ENCODE measurements around the gene ADGRG6.
"Not testable (repeated sequence)": the region's sequence is repeated elsewhere in the genome, so short reads cannot be mapped to it uniquely, and the experiment has no call there.

The ADGRG6 gene

DNA sequence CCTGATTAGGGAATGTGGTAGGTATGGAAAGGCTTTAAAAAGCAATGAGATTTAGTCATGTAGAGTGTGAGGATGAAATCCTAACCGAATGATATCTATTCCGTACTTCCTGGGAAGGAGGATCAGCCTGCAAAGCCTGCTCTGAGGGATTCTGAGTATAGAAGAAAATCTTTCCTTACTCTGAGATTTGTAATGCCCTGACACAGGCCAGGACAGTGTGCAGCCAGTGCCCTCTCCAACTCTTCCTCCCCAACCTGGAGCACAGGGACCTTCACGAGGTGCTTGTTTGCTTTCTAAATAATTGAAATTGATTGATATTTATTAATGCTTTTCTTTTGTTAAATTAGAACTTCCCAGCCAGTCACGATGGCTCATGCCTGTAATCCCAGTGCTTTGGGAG lies 131.6 kb downstream of the ADGRG6 start:
- no peaks in the 10 kb centered on the region for H3K9me3 ChIP-seq
- H3K27me3 ChIP-seq (ENCODE audit: low read depth) = 0 out of 2 replicates have a peak, but pooled peaks cover 2% of the 10 kb centered on the region
- DNase-seq (ENCODE audit: low spot score in 2 of 2) = no peak
- H3K4me3 ChIP-seq = no peak overlapping the region
- no peaks in the 10 kb centered on the region for H3K4me1 ChIP-seq
- in situ Hi-C loops (cut with MboI; ENCODE audit: low sequenced_read_pairs) = no loop called here
- no peaks in the 10 kb centered on the region for H3K36me3 ChIP-seq (replicated peaks)

DNA sequence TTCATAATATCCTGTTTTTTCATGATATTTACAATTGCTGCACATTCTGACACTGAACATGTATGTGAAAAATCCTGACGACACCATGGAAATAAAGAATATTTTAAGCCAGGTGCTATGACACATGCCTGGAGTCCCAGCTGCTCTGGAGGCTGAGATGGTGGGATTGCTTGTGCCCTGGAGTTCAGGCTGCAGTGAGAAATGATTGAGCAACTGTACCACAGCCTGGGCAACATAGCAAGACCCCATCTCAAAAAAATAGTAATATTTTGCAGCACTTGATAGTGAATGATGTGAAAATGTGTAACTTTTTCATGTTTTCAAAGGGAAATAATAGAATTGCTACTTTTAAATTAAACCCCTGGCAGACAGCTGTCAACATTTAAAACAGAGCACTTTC lies 137.1 kb downstream of the ADGRG6 start:
- Histone ChIP-seq H3K36me3 (replicated peaks) (no peaks in the 10 kb centered on the region), H3K9me3 (no peaks in the 10 kb centered on the region), H3K27me3 (ENCODE audit: low read depth) (no peaks in the 10 kb centered on the region), H3K4me3 (no peak overlapping the region), H3K4me1 (peaks cover 2% of the 10 kb centered on the region; the same call in 1 of the 2 replicates)
- in situ Hi-C loops (cut with MboI; ENCODE audit: low sequenced_read_pairs) = no loop called here
- DNase-seq (ENCODE audit: low spot score in 2 of 2) = no peak

DNA sequence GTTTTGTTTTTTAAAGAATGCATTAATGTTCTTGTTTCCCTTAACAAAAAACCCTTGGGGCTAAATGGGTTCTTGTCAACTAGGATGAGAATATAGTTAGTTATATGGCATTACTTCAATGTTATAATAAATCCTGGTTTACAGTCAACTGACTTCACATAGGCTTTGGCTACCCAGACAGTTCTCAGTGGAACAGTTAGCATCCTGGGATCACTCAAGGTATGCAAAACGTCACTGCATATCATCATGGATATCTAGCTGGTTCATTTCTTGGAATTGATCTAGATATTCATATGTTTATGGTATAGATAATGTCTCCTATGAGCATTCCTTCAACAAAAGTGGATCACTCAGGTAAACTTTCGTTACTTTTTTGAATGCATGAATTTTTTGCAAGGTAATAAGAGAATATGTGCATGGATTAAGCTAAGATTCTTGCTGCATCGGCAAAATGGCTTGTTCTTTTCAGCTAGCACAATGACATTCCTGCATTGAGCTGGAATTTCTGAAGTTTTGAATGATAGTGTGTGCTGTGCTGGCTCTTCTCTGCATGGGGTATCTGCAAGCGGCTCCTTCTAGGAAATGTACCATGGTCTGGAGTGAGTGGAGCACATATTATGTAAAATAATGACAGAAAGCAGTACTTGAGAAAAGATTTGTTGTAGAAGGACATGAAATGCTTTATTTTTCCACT lies 138.9 kb downstream of the ADGRG6 start:
- no peaks in the 10 kb centered on the region for H3K9me3 ChIP-seq
- peak; percentile 24 to 44 for DNase-seq (ENCODE audit: low spot score in 2 of 2)

DNA sequence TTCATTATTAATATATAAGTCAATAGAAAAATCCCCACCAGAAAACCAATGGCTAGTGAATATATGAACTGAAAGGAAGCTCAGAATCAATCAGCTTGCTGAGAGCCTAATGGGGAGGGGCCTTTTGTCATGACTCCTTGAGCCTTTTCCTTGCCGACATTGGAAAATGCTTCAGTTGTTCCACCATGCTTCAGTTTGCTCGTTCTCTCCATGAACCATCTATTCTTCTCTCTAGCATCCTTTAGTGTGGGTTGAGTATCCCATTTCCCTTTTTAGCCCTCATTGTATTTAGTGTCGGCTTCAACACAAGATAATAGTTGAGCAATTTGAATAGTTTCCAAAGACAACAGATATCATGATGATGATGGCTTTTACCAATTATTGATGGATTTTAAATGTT lies 139.9 kb downstream of the ADGRG6 start:
- no peak for DNase-seq (ENCODE audit: low spot score in 2 of 2)
- no peaks in the 10 kb centered on the region; the same call in 1 of the 2 replicates for H3K27me3 ChIP-seq (ENCODE audit: low read depth)
- H3K4me3 ChIP-seq = no peak overlapping the region
- H3K36me3 ChIP-seq (replicated peaks) = no peaks in the 10 kb centered on the region
- H3K4me1 ChIP-seq = peaks cover 19% of the 10 kb centered on the region
- no peaks in the 10 kb centered on the region for H3K9me3 ChIP-seq
- in situ Hi-C loops (cut with MboI; ENCODE audit: low sequenced_read_pairs) = no loop called here

More for the DNA sequence above, 138.9 kb downstream of the ADGRG6 start:
- in situ Hi-C loops (cut with MboI; ENCODE audit: low sequenced_read_pairs) = no loop called here
- H3K4me1 ChIP-seq = peaks cover 19% of the 10 kb centered on the region
- no peaks in the 10 kb centered on the region for H3K36me3 ChIP-seq (replicated peaks)
- H3K27me3 ChIP-seq (ENCODE audit: low read depth) = no peaks in the 10 kb centered on the region
- H3K4me3 ChIP-seq = no peak overlapping the region

DNA sequence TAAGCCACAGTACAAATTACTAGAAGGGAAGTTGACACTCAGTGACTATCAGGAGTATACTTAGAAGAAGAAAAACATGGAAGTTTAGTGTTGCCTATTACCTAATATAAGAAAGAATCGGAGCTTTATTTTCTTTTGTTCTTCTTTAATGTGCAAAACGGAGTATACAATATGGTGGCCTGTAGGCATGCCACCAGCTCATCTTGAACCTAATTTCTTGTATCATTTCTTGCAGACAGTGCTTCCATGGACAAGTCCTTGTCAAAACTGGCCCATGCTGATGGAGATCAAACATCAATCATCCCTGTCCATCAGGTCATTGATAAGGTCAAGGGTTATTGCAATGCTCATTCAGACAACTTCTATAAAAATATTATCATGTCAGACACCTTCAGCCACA lies 141.3 kb downstream of the ADGRG6 start:
- peaks cover 19% of the 10 kb centered on the region for H3K4me1 ChIP-seq
- H3K9me3 ChIP-seq = no peaks in the 10 kb centered on the region
- no peaks in the 10 kb centered on the region; the same call in 1 of the 2 replicates for H3K27me3 ChIP-seq (ENCODE audit: low read depth)
- no peaks in the 10 kb centered on the region for H3K36me3 ChIP-seq (replicated peaks)
- in situ Hi-C loops (cut with MboI; ENCODE audit: low sequenced_read_pairs) = no loop called here
- H3K4me3 ChIP-seq = no peak overlapping the region
- no peak for DNase-seq (ENCODE audit: low spot score in 2 of 2)

DNA sequence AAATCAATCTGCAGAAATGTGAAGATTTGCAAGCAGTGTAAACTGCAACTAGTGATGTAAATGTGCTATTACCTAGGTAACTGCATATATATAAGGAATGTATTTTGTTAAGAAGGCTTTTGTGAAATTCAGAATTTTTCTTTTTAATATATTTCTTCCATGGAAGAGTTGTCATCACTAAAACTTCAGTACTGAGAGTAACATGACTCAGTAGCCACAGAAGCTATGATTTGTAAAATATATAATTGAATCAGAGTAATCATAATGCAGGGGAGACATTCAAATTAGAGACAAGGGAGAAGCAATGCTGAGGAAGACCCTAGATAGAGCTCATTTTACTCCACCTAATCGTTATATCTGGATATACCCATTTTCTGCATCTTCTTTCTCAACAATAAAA lies 141.7 kb downstream of the ADGRG6 start:
- Histone ChIP-seq H3K36me3 (replicated peaks) (no peaks in the 10 kb centered on the region), H3K4me1 (peaks cover 19% of the 10 kb centered on the region), H3K27me3 (ENCODE audit: low read depth) (no peaks in the 10 kb centered on the region; the same call in 1 of the 2 replicates), H3K9me3 (no peaks in the 10 kb centered on the region), H3K4me3 (no peak overlapping the region)
- in situ Hi-C loops (cut with MboI; ENCODE audit: low sequenced_read_pairs) = no loop called here
- DNase-seq (ENCODE audit: low spot score in 2 of 2) = no peak

DNA sequence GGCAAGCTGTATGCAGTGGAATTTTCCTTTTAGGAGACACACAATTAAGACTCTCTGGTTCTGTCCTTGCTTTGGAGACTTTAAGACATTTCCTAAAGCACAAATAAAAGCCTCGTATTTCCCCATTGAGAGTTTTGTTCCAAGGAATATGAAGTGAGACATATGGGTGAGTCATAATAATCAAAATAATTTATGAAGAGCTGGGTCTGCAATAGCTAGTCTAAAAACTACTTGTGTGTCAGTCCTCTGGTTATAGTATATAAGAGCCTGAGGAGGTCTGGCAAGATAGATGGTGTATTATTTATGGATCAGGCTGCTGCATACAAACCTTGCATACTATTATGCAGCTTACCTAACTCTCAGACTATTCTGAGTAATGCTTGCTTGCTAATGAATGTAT lies 142.6 kb downstream of the ADGRG6 start:
- Histone ChIP-seq H3K4me3 (no peak overlapping the region), H3K9me3 (no peaks in the 10 kb centered on the region), H3K27me3 (ENCODE audit: low read depth) (no peaks in the 10 kb centered on the region; the same call in 1 of the 2 replicates), H3K36me3 (replicated peaks) (no peaks in the 10 kb centered on the region), H3K4me1 (peaks cover 19% of the 10 kb centered on the region)
- DNase-seq (ENCODE audit: low spot score in 2 of 2) = no peak
- in situ Hi-C loops (cut with MboI; ENCODE audit: low sequenced_read_pairs) = no loop called here

DNA sequence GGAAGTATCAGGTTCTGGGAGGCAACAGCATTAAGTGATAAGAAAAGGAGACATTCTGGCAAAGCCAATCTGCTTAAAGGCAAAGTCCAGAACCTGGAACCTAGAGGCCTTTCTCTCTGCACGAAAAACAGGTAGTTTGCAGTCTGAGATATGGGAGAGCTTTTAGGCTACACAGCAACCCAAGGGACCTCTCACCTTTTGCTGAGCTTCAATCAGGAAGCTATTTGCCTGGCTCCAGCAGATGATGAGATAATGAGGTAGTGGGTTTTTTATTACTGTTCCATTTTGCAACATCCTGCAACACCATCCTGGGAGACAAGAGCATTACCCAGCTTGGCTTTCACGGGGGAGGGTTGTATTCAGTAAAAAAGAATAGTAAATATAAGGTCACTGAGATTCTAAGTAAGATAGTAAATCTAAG lies 143.1 kb downstream of the ADGRG6 start:
- H3K36me3 ChIP-seq (replicated peaks) = no peaks in the 10 kb centered on the region
- H3K27me3 ChIP-seq (ENCODE audit: low read depth) = no peaks in the 10 kb centered on the region; the same call in 1 of the 2 replicates
- in situ Hi-C loops (cut with MboI; ENCODE audit: low sequenced_read_pairs) = no loop called here
- peak; percentile 23 to 56 for DNase-seq (ENCODE audit: low spot score in 2 of 2)
- no peak overlapping the region for H3K4me3 ChIP-seq
- no peaks in the 10 kb centered on the region for H3K9me3 ChIP-seq
- peaks cover 19% of the 10 kb centered on the region for H3K4me1 ChIP-seq

DNA sequence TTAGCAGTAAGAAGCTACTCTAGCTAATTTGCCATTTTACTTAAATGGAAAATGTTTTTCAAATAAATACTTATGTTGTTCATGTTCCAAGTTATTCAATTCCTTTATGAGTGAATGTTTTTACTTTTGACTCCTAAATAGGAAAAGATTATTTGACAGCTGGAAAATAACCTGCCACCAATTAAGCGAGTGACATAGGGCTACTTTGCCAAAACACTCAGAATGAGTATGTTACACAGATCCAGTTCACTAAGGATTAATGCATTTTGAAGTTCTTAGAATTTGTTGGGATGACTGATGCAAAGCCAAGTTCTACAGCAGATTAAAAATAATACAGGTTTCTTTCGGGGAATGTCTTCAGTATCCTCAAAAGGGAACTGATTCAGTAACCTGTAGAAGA lies 144.4 kb downstream of the ADGRG6 start:
- H3K4me1 ChIP-seq = peaks cover 18% of the 10 kb centered on the region
- DNase-seq (ENCODE audit: low spot score in 2 of 2) = no peak
- H3K36me3 ChIP-seq (replicated peaks) = no peaks in the 10 kb centered on the region
- no peaks in the 10 kb centered on the region; the same call in 1 of the 2 replicates for H3K27me3 ChIP-seq (ENCODE audit: low read depth)
- in situ Hi-C loops (cut with MboI; ENCODE audit: low sequenced_read_pairs) = no loop called here
- H3K9me3 ChIP-seq = no peaks in the 10 kb centered on the region
- H3K4me3 ChIP-seq = no peak overlapping the region

DNA sequence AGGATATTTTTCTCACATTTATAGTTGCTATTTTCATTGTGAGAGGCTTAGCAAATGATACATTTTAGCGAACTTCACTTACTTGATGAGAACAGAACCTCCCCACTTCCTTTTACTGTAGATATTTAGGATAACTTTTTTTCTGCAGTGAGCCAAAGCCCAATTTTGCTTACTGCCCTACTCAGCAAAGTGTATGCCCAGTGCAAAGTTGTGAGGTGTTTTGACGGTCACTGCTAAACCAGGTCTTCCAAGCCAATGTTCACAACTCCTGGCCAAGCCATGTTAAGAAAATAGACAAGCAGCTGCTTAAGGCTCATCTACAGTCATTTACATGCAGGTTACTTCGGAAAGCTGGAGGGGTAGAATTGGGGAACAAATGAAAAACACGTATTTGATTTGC lies 144.8 kb downstream of the ADGRG6 start:
- in situ Hi-C loops (cut with MboI; ENCODE audit: low sequenced_read_pairs) = no loop called here
- no peaks in the 10 kb centered on the region for H3K9me3 ChIP-seq
- H3K36me3 ChIP-seq (replicated peaks) = no peaks in the 10 kb centered on the region

DNA sequence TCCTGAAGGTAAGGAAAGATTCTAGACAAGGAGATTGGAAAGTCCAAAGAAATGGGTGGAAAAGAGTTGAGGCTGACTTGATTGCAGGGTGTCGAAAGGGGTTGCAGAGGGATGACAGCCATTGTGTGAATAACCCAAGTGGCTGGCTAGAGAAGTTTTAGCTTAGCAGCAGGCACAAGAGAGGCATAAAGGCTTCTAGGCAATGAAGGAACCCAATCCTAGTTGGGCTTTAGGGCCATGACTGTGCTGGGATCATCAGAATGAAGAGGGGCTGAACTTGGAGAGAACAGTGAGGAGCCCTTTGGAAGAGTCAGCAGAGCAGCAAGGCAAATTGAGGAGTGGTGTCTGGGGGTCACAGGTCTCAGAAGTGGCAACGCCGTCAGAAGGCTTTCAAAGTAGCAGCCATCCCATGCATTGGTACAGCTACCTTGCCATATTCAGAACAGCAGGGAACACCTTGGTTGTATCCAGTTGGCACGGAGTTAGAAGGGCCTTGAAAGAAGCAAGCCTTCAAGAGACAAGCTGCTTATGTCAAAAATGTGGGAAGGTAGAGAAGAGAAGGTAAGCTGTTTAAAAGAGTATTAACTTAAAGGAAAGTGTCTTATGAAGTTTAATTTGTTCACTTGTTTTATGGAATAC lies 146.4 kb downstream of the ADGRG6 start:
- in situ Hi-C loops (cut with MboI; ENCODE audit: low sequenced_read_pairs) = no loop called here

More for the DNA sequence above, 144.8 kb downstream of the ADGRG6 start:
- no peak for DNase-seq (ENCODE audit: low spot score in 2 of 2)
- no peak overlapping the region for H3K4me3 ChIP-seq
- peaks cover 17% of the 10 kb centered on the region for H3K4me1 ChIP-seq
- H3K27me3 ChIP-seq (ENCODE audit: low read depth) = no peaks in the 10 kb centered on the region; the same call in 1 of the 2 replicates

DNA sequence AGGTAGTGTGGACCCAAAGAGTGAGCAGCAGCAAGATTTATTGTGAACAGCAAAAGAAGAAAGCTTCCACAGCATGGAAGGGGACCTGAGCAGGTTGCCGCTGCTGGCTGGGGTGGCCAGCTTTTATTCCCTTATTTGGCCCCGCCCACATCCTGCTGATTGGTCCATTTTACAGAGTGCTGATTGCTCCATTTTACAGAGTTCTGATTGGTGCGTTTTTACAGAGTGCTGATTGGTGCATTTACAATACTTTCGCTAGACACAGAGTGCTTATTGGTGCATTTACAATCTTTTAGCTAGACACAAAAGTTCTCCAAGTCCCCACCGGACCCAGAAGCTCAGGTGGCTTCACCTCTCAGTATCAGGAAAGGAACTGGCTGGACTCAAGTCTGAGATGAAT lies 149.0 kb downstream of the ADGRG6 start:
- H3K4me3 ChIP-seq; in situ Hi-C loops (cut with MboI; ENCODE audit: low sequenced_read_pairs); H3K9me3 ChIP-seq; H3K36me3 ChIP-seq (replicated peaks); H3K4me1 ChIP-seq; DNase-seq (ENCODE audit: low spot score in 2 of 2); H3K27me3 ChIP-seq (ENCODE audit: low read depth): not testable (repeated sequence)

More for the DNA sequence above, 146.4 kb downstream of the ADGRG6 start:
- Histone ChIP-seq H3K27me3 (ENCODE audit: low read depth) (no peaks in the 10 kb centered on the region; the same call in 1 of the 2 replicates), H3K9me3 (no peaks in the 10 kb centered on the region), H3K36me3 (replicated peaks) (no peaks in the 10 kb centered on the region), H3K4me1 (peaks cover 17% of the 10 kb centered on the region), H3K4me3 (no peak overlapping the region)
- no peak for DNase-seq (ENCODE audit: low spot score in 2 of 2)

DNA sequence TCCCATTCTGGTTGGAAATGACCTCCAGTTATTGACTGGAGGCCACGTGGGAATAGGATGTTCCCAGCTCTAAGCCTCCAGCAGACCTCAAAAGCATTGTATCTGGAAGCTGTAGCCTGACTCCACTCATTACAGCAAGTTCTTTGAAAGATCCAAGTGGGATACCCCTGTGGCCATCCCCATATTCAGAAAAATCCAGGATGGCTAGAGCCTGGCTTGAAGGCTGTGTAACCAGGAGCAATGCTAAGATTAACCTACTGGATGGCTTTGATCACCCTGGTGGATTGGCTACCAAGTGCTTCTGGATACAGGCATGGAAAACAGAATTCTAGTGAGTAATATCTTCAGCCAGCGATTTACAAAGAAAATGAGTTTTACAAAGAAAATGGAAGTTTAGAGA lies 151.2 kb downstream of the ADGRG6 start:
- no peaks in the 10 kb centered on the region for H3K36me3 ChIP-seq (replicated peaks)
- in situ Hi-C loops (cut with MboI; ENCODE audit: low sequenced_read_pairs) = no loop called here
- H3K27me3 ChIP-seq (ENCODE audit: low read depth) = no peaks in the 10 kb centered on the region
- H3K4me1 ChIP-seq = peaks cover 9% of the 10 kb centered on the region; the same call in 1 of the 2 replicates
- no peaks in the 10 kb centered on the region for H3K9me3 ChIP-seq
- no peak for DNase-seq (ENCODE audit: low spot score in 2 of 2)
- no peak overlapping the region for H3K4me3 ChIP-seq

DNA sequence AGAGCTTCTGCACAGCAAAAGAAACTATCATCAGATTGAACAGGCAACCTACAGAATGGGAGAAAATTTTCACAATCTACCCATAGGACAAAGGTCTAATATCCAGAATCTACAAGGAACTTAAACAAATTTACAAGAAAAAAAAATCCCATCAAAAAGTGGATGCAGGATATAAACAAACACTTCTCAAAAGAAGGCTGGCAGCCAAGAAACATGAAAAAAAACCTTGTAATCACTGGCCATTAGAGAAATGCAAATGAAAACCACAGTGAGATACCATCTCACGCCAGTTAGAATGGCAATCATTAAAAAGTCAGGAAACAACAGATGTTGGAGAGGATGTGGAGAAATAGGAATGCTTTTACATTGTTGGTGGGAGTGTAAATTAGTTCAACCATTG lies 152.4 kb downstream of the ADGRG6 start:
- H3K4me1 ChIP-seq; H3K36me3 ChIP-seq (replicated peaks); in situ Hi-C loops (cut with MboI; ENCODE audit: low sequenced_read_pairs); H3K9me3 ChIP-seq; H3K27me3 ChIP-seq (ENCODE audit: low read depth); H3K4me3 ChIP-seq: not testable (repeated sequence)
- DNase-seq (ENCODE audit: low spot score in 2 of 2) = peak in 1 of 2 experiments; percentile 17

Data from HAP-1 (cell line).